ENCODE results near the gene CEP112. TPM values are rescaled to one million over a fixed set of nuclear protein-coding genes. Genes with fewer than 3 reads are reported as not detected.

CEP112 gene
- total and polyA plus RNA-seq, 2 of the 8 experiments (the other 6 are each of a cell fraction or from before 2014, with no cell fraction given) = 0.62 to 3.1 TPM

DNA sequence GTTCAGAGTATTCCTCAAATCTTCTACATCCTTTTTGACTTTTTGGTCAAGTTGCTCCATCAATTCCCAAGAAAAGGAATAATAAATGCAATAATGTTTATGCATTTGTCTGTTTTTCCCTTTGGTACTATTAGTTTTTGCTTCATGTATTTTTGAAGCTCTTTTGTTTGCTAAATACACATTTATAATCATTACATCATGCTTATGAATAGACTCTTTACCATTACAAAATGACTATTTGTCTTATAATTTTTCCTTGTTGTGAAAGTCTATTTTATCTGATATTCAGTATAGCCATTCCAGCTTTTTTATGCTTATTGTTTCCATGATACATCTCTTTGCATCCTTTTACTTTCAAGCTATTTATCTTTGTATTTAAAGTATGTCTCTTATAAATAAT lies 41.2 kb downstream of the CEP112 start (continued):
- no peak for TF ChIP-seq HDAC6 (IDR thresholded peaks at IDR 0.05; ENCODE audit: low read depth, low read length)
- TF ChIP-seq FOSL1 (IDR thresholded peaks at IDR 0.05; ENCODE audit: insufficient read depth, low read depth, low read length) = no peak

Measured in H1 (cell line).